ENCODE measurements around the gene ERN1. TPM values are rescaled to one million over a fixed set of nuclear protein-coding genes. Genes with fewer than 3 reads are reported as not detected.
"Not testable (repeated sequence)": the region's sequence is repeated elsewhere in the genome, so short reads cannot be mapped to it uniquely, and the experiment has no call there.

ERN1 gene
- polyA plus RNA-seq, 3 donors: 7.8 to 8.9 (median 8.4) TPM

- DNase-seq (ENCODE audit: low read depth in 3 of 3, low spot score in 2 of 3): no peak
Observed at GRCh38 chr17:64139542-64139941, 9.6 kb upstream of the ERN1 start.

GRCh38 chr17:64138441-64138840 lies 8.5 kb upstream of the ERN1 start:
- no peak for DNase-seq (ENCODE audit: low read depth in 3 of 3, low spot score in 2 of 3)

GRCh38 chr17:64135000-64135399 lies 5.1 kb upstream of the ERN1 start:
- DNase-seq (ENCODE audit: low read depth in 3 of 3, low spot score in 2 of 3): no peak

GRCh38 chr17:64134216-64134970 lies 4.4 kb upstream of the ERN1 start:
- DNase-seq (ENCODE audit: low read depth in 3 of 3, low spot score in 2 of 3): no peak

- DNase-seq (ENCODE audit: low read depth in 3 of 3, low spot score in 2 of 3): no peak
Observed at GRCh38 chr17:64133546-64134215, 3.7 kb upstream of the ERN1 start.

GRCh38 chr17:64131606-64132270 lies 1.8 kb upstream of the ERN1 start:
- no peak for DNase-seq (ENCODE audit: low read depth in 3 of 3, low spot score in 2 of 3)

- no peak for DNase-seq (ENCODE audit: low read depth in 3 of 3, low spot score in 2 of 3)
Observed at GRCh38 chr17:64130559-64131001, 636 bp upstream of the ERN1 start.

GRCh38 chr17:64129515-64129764 lies 504 bp downstream of the ERN1 start:
- no peak for DNase-seq (ENCODE audit: low read depth in 3 of 3, low spot score in 2 of 3)

GRCh38 chr17:64128787-64129514 lies 993 bp downstream of the ERN1 start:
- no peak for DNase-seq (ENCODE audit: low read depth in 3 of 3, low spot score in 2 of 3)

- no peak for DNase-seq (ENCODE audit: low read depth in 3 of 3, low spot score in 2 of 3)
Observed at GRCh38 chr17:64126918-64127317, 3.0 kb downstream of the ERN1 start.

- DNase-seq (ENCODE audit: low read depth in 3 of 3, low spot score in 2 of 3): no peak
Observed at GRCh38 chr17:64125937-64126336, 4.0 kb downstream of the ERN1 start.

- DNase-seq (ENCODE audit: low read depth in 3 of 3, low spot score in 2 of 3): no peak
Observed at GRCh38 chr17:64124609-64125008, 5.3 kb downstream of the ERN1 start.

GRCh38 chr17:64123114-64123513 lies 6.8 kb downstream of the ERN1 start:
- no peak for DNase-seq (ENCODE audit: low read depth in 3 of 3, low spot score in 2 of 3)

GRCh38 chr17:64120972-64121786 lies 8.8 kb downstream of the ERN1 start:
- DNase-seq (ENCODE audit: low read depth in 3 of 3, low spot score in 2 of 3): not testable (repeated sequence)

- no peak for DNase-seq (ENCODE audit: low read depth in 3 of 3, low spot score in 2 of 3)
Observed at GRCh38 chr17:64120159-64120810, 9.7 kb downstream of the ERN1 start.

- DNase-seq (ENCODE audit: low read depth in 3 of 3, low spot score in 2 of 3): no peak
Observed at GRCh38 chr17:64117981-64118979, 11.7 kb downstream of the ERN1 start.

- DNase-seq (ENCODE audit: low read depth in 3 of 3, low spot score in 2 of 3): no peak
Observed at GRCh38 chr17:64115822-64116534, 14.0 kb downstream of the ERN1 start.

GRCh38 chr17:64115043-64115698 lies 14.8 kb downstream of the ERN1 start:
- DNase-seq (ENCODE audit: low read depth in 3 of 3, low spot score in 2 of 3): no peak

Data from right renal cortex interstitium (tissue), 3 donors.